ENCODE results near the gene PIF1. TPM values are rescaled to one million over a fixed set of nuclear protein-coding genes. Genes with fewer than 3 reads are reported as not detected.

PIF1 gene
- total RNA-seq, 4 donors from 2014 or later: 0.17 to 0.26 TPM; not detected in 2

DNA sequence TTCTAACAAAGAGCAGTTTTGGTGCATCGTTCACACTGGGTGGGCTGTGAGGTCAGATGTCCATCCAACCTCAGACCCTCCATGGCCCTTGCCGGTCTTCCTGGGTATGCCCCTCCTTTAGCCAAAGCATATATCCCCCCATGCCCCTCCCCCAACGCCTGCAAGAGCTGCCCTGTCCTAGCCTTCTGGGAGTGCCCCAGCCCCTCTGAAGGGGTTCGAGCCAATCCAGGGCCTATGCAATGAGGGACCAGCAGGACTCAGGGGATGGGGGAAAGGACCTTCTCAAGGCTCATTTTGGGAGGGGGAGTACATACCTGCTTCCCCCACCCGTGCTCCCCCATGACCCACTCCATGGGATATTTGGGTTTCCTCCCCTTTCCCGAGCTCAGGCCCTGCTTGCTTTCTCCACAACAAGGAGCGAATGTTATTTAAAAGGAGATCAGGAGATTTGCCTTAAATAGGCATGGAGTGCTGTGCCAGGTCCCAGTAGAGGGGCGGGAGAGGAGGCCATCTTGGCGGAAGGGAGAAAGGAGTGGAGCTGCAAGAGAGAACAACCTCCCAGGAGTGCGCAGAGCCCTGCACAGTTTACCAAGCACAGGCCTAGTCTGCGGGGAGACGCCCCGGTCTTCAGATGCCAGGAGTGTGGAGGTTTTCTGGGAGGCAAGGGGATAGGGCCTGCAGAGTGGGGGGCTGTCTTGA lies 18.2 kb downstream of the PIF1 start:
- Histone ChIP-seq H3K36me3 (no peaks in the 10 kb centered on the region), H3K4me1 (no peaks in the 10 kb centered on the region), H3K9me3 (no peaks in the 10 kb centered on the region), H3K4me3 (no peak overlapping the region), H3K27ac (no peak overlapping the region), H3K27me3 (no peaks in the 10 kb centered on the region)
- intact Hi-C loops (cut with DNase I; ENCODE audit: low total_unique reads) (no loop called here), in situ Hi-C loops (cut with MboI; ENCODE audit: low sequenced_read_pairs in 4 of 4) (loop anchor here in 2 of 4 donors (5.0 kb wide), 1 partner anchor 75 kb away; no protein-coding TSS in a partner anchor)
- TF ChIP-seq POLR2A (IDR thresholded peaks at IDR 0.05): no peak
- TF ChIP-seq CTCF (IDR thresholded peaks at IDR 0.05 in 4 of 5, conservative IDR thresholded peaks at IDR 0.05 in 1 of 5): no peak
- DNase-seq (no peak), ATAC-seq (no peak)

DNA sequence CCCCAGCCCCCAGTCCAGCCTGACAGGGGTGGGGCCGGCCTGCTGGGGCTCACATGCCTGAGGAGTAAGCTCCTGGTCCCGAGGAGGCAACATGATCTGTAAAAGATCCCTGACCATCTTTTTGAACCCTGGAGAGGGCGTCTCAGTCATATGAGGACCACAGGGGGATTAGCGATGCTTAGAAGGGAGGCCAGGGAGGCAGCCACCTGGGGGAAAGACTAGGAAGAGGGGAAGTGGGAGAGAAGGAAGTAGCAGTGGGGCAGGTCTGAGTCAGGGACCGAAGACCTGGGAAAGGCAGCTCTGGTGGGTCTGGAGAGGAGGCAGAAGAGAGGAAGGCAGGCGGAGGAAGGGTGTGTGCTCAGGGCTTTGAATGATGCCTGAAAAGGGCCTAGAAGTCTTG lies 18.9 kb downstream of the PIF1 start:
- no peak overlapping the region for H3K4me3 ChIP-seq
- H3K36me3 ChIP-seq: no peaks in the 10 kb centered on the region
- no peaks in the 10 kb centered on the region for H3K27me3 ChIP-seq
- no peaks in the 10 kb centered on the region for H3K9me3 ChIP-seq
- no peak for TF ChIP-seq CTCF (IDR thresholded peaks at IDR 0.05 in 4 of 5, conservative IDR thresholded peaks at IDR 0.05 in 1 of 5)
- no peak for TF ChIP-seq POLR2A (IDR thresholded peaks at IDR 0.05)
- no peaks in the 10 kb centered on the region for H3K4me1 ChIP-seq
- intact Hi-C loops (cut with DNase I; ENCODE audit: low total_unique reads): no loop called here
- no peak overlapping the region for H3K27ac ChIP-seq
- in situ Hi-C loops (cut with MboI; ENCODE audit: low sequenced_read_pairs in 4 of 4): loop anchor here in 2 of 4 donors (5.0 kb wide), 1 partner anchor 74 kb away; no protein-coding TSS in a partner anchor
- no peak for DNase-seq
- ATAC-seq: no peak

GRCh38 chr15:64804619-64805018 lies 20.8 kb downstream of the PIF1 start:
- no peaks in the 10 kb centered on the region for H3K36me3 ChIP-seq
- ATAC-seq (no peak), DNase-seq (no peak)
- no peak overlapping the region for H3K4me3 ChIP-seq
- TF ChIP-seq POLR2A (IDR thresholded peaks at IDR 0.05) (no peak), CTCF (IDR thresholded peaks at IDR 0.05 in 4 of 5, conservative IDR thresholded peaks at IDR 0.05 in 1 of 5) (no peak)
- H3K4me1 ChIP-seq: no peaks in the 10 kb centered on the region
- no peaks in the 10 kb centered on the region for H3K9me3 ChIP-seq
- H3K27me3 ChIP-seq: no peaks in the 10 kb centered on the region
- no peak overlapping the region for H3K27ac ChIP-seq
- in situ Hi-C loops (cut with MboI; ENCODE audit: low sequenced_read_pairs in 4 of 4) (loop anchor here in 2 of 4 donors (5.0 kb wide), 1 partner anchor 72 kb away; no protein-coding TSS in a partner anchor), intact Hi-C loops (cut with DNase I; ENCODE audit: low total_unique reads) (no loop called here)

DNA sequence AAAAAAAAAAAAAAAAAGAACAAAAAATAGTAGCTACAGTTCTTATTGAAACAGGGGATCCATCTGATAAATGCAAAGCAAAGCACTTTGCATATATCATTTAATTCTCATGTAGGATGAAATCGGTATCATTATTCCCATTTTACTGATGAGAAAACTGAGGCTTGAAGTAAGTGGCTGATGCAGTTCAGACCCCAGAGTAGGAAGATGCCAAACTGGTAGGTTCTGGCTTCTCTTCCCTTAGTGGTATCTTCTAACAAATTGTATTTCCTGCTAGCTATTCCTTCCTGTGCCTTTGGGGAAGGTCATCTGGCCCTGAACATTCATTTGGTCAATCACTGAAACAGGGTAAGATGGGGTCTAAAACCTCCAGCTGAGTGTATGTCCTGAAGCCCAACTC lies 21.9 kb downstream of the PIF1 start:
- H3K4me1 ChIP-seq: no peaks in the 10 kb centered on the region

More for the DNA sequence above, 21.9 kb downstream of the PIF1 start:
- in situ Hi-C loops (cut with MboI; ENCODE audit: low sequenced_read_pairs in 4 of 4) (no loop called here), intact Hi-C loops (cut with DNase I; ENCODE audit: low total_unique reads) (no loop called here)
- ATAC-seq (no peak), DNase-seq (no peak)
- H3K27ac ChIP-seq: no peak overlapping the region
- H3K27me3 ChIP-seq: no peaks in the 10 kb centered on the region
- H3K9me3 ChIP-seq: no peaks in the 10 kb centered on the region
- H3K4me3 ChIP-seq: no peak overlapping the region
- H3K36me3 ChIP-seq: no peaks in the 10 kb centered on the region
- TF ChIP-seq CTCF (IDR thresholded peaks at IDR 0.05 in 4 of 5, conservative IDR thresholded peaks at IDR 0.05 in 1 of 5) (no peak), POLR2A (IDR thresholded peaks at IDR 0.05) (no peak)
